ENCODE data around the gene LMX1B.

DNA sequence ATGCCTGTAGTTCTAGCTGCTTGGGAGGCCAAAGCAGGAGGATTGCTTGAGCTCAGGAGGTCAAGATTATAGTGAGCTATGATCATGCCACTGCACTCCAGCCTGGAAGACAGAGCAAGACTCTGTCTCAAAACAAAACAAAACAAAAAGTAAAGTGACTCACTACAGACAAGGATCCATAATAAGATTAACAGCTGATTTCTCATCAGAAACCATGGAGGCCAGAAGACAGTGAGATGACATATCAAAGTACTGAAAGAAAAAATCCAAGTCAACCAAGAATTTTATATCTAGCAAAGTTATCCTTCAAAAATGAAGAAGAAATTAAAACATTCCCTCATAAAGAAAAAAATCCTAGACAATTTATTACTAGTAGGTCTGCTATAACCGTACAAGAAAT is 121.8 kb downstream of the LMX1B start:
- TF ChIP-seq, protein P1, sequence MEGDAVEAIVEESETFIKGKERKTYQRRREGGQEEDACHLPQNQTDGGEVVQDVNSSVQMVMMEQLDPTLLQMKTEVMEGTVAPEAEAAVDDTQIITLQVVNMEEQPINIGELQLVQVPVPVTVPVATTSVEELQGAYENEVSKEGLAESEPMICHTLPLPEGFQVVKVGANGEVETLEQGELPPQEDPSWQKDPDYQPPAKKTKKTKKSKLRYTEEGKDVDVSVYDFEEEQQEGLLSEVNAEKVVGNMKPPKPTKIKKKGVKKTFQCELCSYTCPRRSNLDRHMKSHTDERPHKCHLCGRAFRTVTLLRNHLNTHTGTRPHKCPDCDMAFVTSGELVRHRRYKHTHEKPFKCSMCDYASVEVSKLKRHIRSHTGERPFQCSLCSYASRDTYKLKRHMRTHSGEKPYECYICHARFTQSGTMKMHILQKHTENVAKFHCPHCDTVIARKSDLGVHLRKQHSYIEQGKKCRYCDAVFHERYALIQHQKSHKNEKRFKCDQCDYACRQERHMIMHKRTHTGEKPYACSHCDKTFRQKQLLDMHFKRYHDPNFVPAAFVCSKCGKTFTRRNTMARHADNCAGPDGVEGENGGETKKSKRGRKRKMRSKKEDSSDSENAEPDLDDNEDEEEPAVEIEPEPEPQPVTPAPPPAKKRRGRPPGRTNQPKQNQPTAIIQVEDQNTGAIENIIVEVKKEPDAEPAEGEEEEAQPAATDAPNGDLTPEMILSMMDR (IDR thresholded peaks at IDR 0.05) = no peak
- TF ChIP-seq ZFX (IDR thresholded peaks at IDR 0.05; ENCODE audit: borderline replicate concordance) = no peak
